Kidney capillary endothelial cell (primary cell): ENCODE measurements around the gene PRSS12.
"Not testable (repeated sequence)": the region's sequence is repeated elsewhere in the genome, so short reads cannot be mapped to it uniquely, and the experiment has no call there.

Source experiments
- DNase-seq: peaks from one replicate; pipeline ENCODE4 v3.0.0-alpha.2; 2018; ENCODE audit warnings: low spot score

PRSS12 gene

GRCh38 chr4:118276580-118276979, 76.2 kb downstream of the PRSS12 start:
- DNase-seq: no peak

- no peak for DNase-seq
Measured at GRCh38 chr4:118273642-118274041, 79.2 kb downstream of the PRSS12 start.

- DNase-seq: no peak
Measured at GRCh38 chr4:118271788-118272187, 81.0 kb downstream of the PRSS12 start.

- peak; percentile 45 for DNase-seq
Measured at GRCh38 chr4:118270492-118270891, 82.3 kb downstream of the PRSS12 start.

- DNase-seq: no peak
Measured at GRCh38 chr4:118268780-118269179, 84.0 kb downstream of the PRSS12 start.

GRCh38 chr4:118266145-118266496, 86.7 kb downstream of the PRSS12 start:
- not testable (repeated sequence) for DNase-seq

- no peak for DNase-seq
Measured at GRCh38 chr4:118265312-118266144, 87.3 kb downstream of the PRSS12 start.

GRCh38 chr4:118264096-118264495, 88.7 kb downstream of the PRSS12 start:
- no peak for DNase-seq

- DNase-seq: no peak
Measured at GRCh38 chr4:118260309-118260708, 92.5 kb downstream of the PRSS12 start.

- no peak for DNase-seq
Measured at GRCh38 chr4:118259111-118259510, 93.7 kb downstream of the PRSS12 start.

- no peak for DNase-seq
Measured at GRCh38 chr4:118254368-118254767, 98.4 kb downstream of the PRSS12 start.

- DNase-seq: no peak
Measured at GRCh38 chr4:118249890-118250289, 102.9 kb downstream of the PRSS12 start.

GRCh38 chr4:118237531-118237930, 115.3 kb downstream of the PRSS12 start:
- DNase-seq: no peak

- no peak for DNase-seq
Measured at GRCh38 chr4:118235566-118236120, 117.2 kb downstream of the PRSS12 start.
